Stimulated activated CD8-positive, alpha-beta memory T cell treated with anti-CD3 and anti-CD28 coated beads, Interleukin-4, amount 100 ng/mL, for 48 hours (primary cell): ENCODE measurements around the gene CEACAM16.

Source experiments
- DNase-seq: peaks from one replicate; pipeline ENCODE4 v3.0.0-alpha.2; 2020

Gene CEACAM16

DNA sequence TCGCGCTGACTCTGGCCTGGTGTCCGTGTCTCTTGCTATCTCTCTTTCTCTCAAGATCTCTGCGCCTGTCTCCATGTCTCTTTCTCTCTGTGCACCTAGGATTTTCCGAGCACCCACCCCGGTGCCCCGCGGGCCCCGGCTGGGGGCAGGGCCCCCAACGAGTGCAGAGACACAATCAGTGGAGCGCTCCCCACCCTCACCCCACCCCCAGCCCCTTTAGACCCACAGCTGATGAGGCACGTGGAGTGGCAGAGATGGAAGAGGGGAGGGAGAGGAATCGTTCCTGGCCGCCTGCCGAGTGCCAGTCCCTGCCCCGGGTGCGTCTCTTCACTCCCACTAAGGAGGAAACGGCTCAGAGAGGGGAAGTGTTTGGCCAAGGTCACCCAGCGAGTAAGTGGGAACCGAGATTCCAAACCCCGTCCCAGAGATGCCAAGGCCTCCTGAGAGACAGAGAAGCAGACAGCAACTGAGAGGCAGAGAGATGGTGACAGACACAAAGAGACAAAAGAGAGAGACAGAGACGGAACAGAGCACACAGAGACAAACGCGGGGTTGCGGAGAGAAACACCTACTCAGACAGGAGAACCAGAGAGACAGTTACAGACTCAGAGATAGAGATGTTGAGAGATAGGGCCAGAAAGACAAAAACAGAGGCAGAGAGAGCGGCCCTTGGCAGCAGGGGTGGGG, 48.9 kb downstream of the CEACAM16 start:
- DNase-seq, result peak; percentile 56

- peak; percentile 74 for DNase-seq
These were observed 49.7 kb downstream of the CEACAM16 start, which contains the start of gene BCL3 for GRCh38 chr19:44748426-44749254. Gene BCL3 (plus strand): TSS chr19:44748708. CDS start chr19:44748791, 83 bp downstream.

DNA sequence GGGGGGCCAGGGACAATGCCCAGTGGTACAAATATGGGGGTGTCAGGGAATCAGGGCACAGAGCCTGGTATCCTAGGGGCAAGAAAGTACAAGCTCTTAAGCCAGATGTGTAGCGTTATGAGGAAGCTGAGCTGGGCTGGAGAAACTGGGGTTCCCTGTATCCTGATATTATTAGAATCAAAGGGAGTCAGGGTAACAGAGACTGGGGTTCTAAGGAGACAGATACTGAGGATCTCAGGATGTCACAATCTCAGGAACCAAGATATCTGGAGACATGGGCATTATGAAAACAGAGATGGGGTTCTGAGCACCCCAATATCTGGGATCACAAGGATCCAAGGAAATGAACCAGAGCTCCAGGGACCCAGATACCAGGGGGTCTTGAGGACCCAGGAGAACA, 50.3 kb downstream of the CEACAM16 start:
- DNase-seq, result no peak

DNA sequence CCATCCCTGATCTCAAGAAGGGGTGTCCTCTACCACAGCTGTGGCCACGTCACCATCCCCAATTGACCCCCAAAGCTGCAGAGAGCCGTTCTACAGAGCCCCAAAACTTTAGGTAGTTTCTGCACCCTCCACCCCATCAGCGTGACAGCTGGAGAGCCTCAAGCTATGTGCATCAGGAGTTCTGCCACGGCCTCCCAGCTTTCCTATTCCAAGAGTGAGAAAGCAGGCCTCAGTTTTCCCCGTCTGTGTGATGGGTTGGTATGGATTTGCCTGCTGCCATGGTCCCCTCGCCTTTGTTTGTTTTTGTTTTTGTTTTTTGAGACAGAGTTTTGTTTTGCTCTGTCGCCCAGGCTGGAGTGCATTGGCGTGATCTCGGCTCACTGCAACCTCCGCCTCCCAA, 51.0 kb downstream of the CEACAM16 start:
- no peak for DNase-seq

DNA sequence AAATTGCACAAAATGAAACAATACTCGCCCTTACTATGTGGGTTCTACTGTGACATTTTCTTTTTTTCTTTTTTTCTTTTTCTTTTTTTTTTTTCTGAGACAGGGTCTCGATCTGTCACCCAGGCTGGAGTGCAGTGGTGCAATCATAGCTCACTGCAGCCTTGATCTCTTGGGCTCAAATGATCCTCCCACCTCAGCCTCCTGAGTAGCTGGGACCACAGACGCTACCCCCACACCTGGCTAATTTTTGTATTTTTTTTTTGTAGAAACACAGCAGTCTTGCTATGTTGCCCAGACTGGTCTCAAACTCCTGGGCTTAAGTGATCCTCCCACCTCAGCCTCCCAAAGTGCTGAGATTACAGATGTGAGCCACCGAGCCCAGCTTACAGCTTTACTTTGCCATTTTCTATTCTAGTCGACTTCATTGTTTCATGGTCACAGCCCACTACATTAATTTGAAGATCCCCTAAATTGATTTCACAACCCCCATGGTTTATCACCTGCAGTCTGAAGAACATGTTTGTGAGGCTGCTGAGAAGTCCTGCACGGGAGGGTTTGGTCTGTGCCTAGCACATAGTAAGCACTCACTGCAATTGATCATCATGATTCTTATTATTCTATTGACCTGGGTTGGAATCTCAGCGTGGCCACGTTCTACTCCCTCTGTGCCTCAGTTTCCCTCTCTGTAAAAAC, 53.3 kb downstream of the CEACAM16 start:
- DNase-seq, result no peak

DNA sequence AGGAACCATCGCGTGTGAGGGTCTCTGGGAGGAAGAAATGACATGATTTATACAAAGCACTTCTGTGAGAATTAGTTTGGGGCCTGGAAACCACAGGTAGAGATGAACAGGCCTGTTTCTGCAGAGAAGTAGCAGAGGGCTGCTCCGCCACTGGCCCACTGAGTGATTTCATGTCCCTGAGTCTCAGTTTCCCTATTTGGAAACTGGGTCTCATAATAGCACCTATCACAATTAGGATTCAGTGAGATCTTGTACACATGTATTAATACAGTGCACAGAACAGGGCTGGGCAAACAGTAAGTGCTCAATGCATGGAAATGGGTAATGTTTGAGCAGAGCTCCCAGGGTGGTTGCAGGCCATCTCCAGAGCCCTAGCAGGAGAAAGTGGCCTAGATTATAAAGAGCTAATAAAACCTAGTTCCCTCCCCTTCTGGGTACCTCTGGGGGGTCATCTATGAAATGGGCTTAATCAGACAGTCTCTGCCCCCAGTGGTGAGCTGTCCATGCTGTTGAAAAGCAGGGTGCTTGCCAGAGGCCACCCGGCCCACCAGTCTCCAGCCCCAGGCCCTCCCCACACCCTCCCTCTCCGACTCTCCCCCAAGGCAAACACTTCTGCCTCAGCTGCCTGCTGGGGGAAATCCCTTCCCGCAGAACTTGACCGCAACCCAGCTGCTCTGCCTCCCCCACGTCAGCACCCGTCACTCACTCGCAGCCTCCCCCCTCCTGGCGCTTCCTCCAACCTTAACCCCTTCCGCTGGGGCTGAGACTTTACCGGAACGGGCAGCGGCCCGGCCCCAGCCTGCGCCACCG, 54.1 kb downstream of the CEACAM16 start:
- DNase-seq, result peak; percentile 96

GRCh38 chr19:44753626-44753931, 54.6 kb downstream of the CEACAM16 start:
- DNase-seq, result no peak

DNA sequence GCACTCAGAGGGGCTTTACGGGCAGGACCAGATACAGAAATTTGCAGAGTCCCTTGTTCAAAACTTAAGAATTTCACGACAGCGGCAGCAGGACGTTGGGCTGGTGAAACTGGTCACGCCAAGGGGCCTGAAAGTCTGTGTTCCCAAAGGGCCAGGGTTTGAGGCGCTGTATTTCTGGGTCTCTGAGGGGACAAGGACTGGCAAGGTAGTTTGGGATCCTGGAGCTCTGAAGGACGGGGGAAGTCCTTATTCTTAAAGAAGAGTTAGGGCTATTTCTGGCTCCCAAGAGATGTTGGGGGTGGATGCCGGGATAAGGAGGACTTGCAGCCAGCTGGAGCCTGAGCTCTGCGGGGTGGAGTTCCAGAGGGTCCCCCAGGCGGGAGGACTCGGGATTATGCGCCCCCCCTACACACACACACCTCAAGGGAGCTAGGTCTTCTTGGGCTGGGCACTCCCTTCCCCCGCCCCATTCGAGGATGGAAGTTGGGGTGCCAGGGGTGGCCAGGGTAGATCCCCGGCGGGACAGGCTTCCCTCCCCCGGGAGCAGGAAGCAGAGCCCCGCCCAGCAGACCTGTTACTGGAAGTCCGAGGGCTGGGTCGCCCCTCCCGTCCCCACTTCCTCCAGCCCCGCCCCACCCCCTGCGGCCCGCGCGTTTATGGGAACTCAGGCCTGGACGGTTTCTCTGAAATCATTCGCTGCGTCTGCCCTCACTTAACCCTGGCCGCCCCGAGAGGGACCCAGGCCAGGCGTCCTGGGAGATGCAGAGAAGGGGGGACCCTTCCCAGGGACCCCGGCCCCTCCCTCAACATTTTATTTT, 55.2 kb downstream of the CEACAM16 start:
- DNase-seq, result peak; percentile 93

- DNase-seq, result no peak
These were observed 55.8 kb downstream of the CEACAM16 start for GRCh38 chr19:44754750-44755080.

GRCh38 chr19:44755219-44755618, 56.3 kb downstream of the CEACAM16 start:
- no peak for DNase-seq

DNA sequence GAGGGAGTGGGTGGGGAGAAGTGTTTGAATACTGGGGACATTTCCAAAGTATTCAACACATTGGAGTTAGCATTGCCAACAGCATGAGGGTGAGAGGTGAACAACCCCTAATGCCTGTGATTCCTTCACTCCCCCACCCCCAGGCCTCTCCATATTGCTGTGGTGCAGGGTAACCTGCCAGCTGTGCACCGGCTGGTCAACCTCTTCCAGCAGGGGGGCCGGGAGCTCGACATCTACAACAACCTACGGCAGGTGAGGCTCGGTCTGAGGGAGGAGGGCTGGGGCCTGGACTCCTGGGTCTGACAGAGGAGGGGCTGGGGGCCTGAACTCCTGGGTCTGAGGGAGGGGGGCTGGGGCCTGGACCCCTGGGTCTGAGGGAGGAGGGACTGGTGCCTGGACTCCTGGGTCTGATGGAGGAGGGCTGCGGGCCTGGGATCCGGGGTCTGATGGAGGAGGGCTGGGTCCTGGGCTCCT, 57.2 kb downstream of the CEACAM16 start:
- DNase-seq, result no peak

GRCh38 chr19:44757057-44757734, 58.2 kb downstream of the CEACAM16 start:
- no peak for DNase-seq

DNA sequence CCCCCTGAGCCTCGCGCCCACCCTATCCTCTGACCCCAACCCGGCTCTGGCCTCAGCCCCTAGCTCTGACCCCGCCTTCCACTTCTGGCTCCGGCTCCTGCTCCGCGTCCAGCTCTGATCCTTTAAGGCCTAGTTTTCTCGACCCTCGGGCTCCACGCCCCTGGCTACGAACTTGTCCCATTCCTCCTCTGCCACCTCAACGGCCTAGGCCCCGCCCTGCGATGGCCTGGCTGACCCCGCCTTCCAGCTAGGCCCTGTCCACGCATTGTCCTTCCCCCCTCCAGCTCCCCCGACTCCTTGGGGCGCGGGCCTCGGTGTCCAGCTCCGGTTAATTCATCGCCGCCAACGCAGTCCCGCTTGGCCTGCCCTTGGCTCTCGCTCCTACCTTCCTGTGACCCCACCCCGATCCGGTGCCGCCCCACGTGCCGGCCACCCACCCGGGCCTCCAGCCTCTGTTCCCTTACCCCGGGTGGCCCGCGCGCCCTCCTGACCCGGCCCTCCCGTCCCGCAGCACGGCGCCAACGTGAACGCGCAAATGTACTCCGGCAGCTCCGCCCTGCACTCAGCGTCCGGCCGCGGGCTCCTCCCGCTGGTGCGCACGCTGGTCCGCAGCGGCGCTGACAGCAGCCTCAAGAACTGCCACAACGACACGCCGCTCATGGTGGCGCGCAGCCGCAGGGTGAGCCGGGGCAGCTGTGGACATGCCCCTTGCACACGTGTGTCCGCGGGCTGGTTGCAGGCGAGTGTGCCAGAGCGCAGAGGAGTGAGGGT, 59.0 kb downstream of the CEACAM16 start:
- DNase-seq, result no peak

- DNase-seq, result no peak
These were observed 59.6 kb downstream of the CEACAM16 start for GRCh38 chr19:44758596-44758995.

GRCh38 chr19:44759083-44759804, 60.3 kb downstream of the CEACAM16 start:
- DNase-seq, result no peak
